IMR-90 (cell line): ENCODE data around the gene LDLRAD3. TPM values are rescaled to one million over a fixed set of nuclear protein-coding genes. Genes with fewer than 3 reads are reported as not detected.

Experiments used
- ATAC-seq: fragments of 200-7000 bp; cut with Tn5 transposase; 2 replicates; pipeline ENCODE4 v1.9.1; 2020; ENCODE audit warnings: low read depth, mild to moderate bottlenecking, moderate library complexity
- BruUV-seq: library from RNA; stranded (reverse); fragments of 400-500 nt; replicated peaks from 2 replicates; lab custom pipeline; 2021; lab: Mats Ljungman, UMichigan
- CTCF ChIA-PET: fragments of 300-600 bp; formaldehyde crosslinking; extraction: SDS; loops from one replicate; lab custom pipeline; 2021; ENCODE audit warnings: antibody characterized with exemption; lab: Yijun Ruan, JAX
- POLR2A ChIA-PET: fragments of 300-600 bp; sonication (Branson Sonifier 250); formaldehyde crosslinking; loops from one replicate; lab custom pipeline; 2022; ENCODE audit warnings: antibody characterized with exemption; ENCODE audit not compliant: unreplicated experiment; lab: Charles Lee
- DNase-seq: peaks from one replicate; pipeline ENCODE4 v3.0.0; 2013
- H2AFZ ChIP-seq: replicated peaks from 2 replicates; pipeline ENCODE3; 2013; ENCODE audit warnings: low read length, mild to moderate bottlenecking; ENCODE audit not compliant: poor library complexity
- H2AK5ac ChIP-seq: 2 replicates; pipeline ENCODE4 v1.6.1; 2013; ENCODE audit warnings: low read depth, low read length, inconsistent platforms
- H2AK9ac ChIP-seq: replicated peaks from 2 replicates; pipeline ENCODE3; 2013; ENCODE audit warnings: mild to moderate bottlenecking, low read depth, low read length, moderate library complexity; ENCODE audit not compliant: poor library complexity
- H2BK120ac ChIP-seq: 2 replicates; pipeline ENCODE4 v1.6.1; 2013; ENCODE audit warnings: low read depth, low read length, inconsistent platforms
- H2BK15ac ChIP-seq: 3 replicates; pipeline ENCODE4 v1.6.1; 2013; ENCODE audit warnings: low read depth, low read length, inconsistent platforms
- H2BK20ac ChIP-seq: 2 replicates; pipeline ENCODE4 v1.6.1; 2013; ENCODE audit warnings: low read depth, mild to moderate bottlenecking, inconsistent platforms, low read length, moderate library complexity
- H2BK5ac ChIP-seq: 2 replicates; pipeline ENCODE4 v1.6.1; 2013; ENCODE audit warnings: mild to moderate bottlenecking, low read depth, low read length, inconsistent platforms; ENCODE audit not compliant: poor library complexity, severe bottlenecking
- H3K14ac ChIP-seq: replicated peaks from 2 replicates; pipeline ENCODE4 v1.6.1; 2013; ENCODE audit warnings: low read depth, low read length, inconsistent platforms
- H3K18ac ChIP-seq: 2 replicates; pipeline ENCODE4 v1.6.1; 2013; ENCODE audit warnings: low read depth, low read length, control low read depth
- H3K23ac ChIP-seq: 2 replicates; pipeline ENCODE4 v1.6.1; 2013; ENCODE audit warnings: low read depth, low read length, inconsistent platforms
- H3K27ac ChIP-seq: 2 replicates; pipeline ENCODE4 v1.5.1; 2013; ENCODE audit warnings: mild to moderate bottlenecking, control low read depth, low read length; ENCODE audit not compliant: insufficient read depth
- H3K27me3 ChIP-seq: 2 replicates; pipeline ENCODE4 v1.6.1; 2013; ENCODE audit warnings: low read length; ENCODE audit not compliant: control insufficient read depth, insufficient read depth
- H3K36me3 ChIP-seq: 2 replicates; pipeline ENCODE4 v1.6.1; 2013; ENCODE audit warnings: low read length, mixed read lengths; ENCODE audit not compliant: control insufficient read depth, insufficient read depth
- H3K4ac ChIP-seq: 2 replicates; pipeline ENCODE4 v1.6.1; 2013; ENCODE audit warnings: low read depth, low read length, inconsistent platforms
- H3K4me1 ChIP-seq: 2 replicates; pipeline ENCODE4 v1.6.1; 2013; ENCODE audit warnings: low read length, mixed read lengths; ENCODE audit not compliant: control insufficient read depth, insufficient read depth
- H3K4me2 ChIP-seq: 2 replicates; pipeline ENCODE4 v1.6.1; 2013; ENCODE audit warnings: low read depth, mild to moderate bottlenecking, control low read depth, low read length, moderate library complexity
- H3K4me3 ChIP-seq: 2 replicates; pipeline ENCODE4 v1.5.1; 2013; ENCODE audit warnings: low read depth, mild to moderate bottlenecking, control low read depth, low read length, moderate library complexity; ENCODE audit not compliant: insufficient read depth
- H3K56ac ChIP-seq: 2 replicates; pipeline ENCODE4 v1.6.1; 2013; ENCODE audit warnings: low read length, inconsistent platforms; ENCODE audit not compliant: insufficient read depth; ENCODE audit errors: extremely low read depth
- H3K79me1 ChIP-seq, 2 experiments: 2 replicates each; pipeline ENCODE4 v1.6.1; 2013; ENCODE audit warnings: low read length in 2 of 2, inconsistent platforms in 1 of 2, low read depth in 1 of 2
- H3K9ac ChIP-seq: 2 replicates; pipeline ENCODE4 v1.6.1; 2013; ENCODE audit warnings: low read depth, low read length, control low read depth
- H3K9me1 ChIP-seq: 2 replicates; pipeline ENCODE4 v1.6.1; 2013; ENCODE audit warnings: low read length, inconsistent platforms; ENCODE audit not compliant: insufficient read depth
- H3K9me3 ChIP-seq: 2 replicates; pipeline ENCODE4 v1.6.1; 2013; ENCODE audit warnings: low read length; ENCODE audit not compliant: control insufficient read depth, insufficient read depth
- H4K20me1 ChIP-seq: 2 replicates; pipeline ENCODE4 v1.6.1; 2013; ENCODE audit warnings: low read length, inconsistent platforms; ENCODE audit not compliant: insufficient read depth
- H4K5ac ChIP-seq: 2 replicates; pipeline ENCODE4 v1.6.1; 2013; ENCODE audit warnings: mild to moderate bottlenecking, low read depth, low read length, control low read depth
- H4K8ac ChIP-seq, 2 experiments: 2 replicates each; pipeline ENCODE4 v1.6.1; 2013; ENCODE audit warnings: low read depth in 2 of 2, low read length in 2 of 2, control low read depth in 1 of 2, inconsistent platforms in 1 of 2
- H4K91ac ChIP-seq: 2 replicates; pipeline ENCODE4 v1.6.1; 2013; ENCODE audit warnings: low read depth, low read length, inconsistent platforms; ENCODE audit not compliant: insufficient read depth
- BHLHE40 ChIP-seq: fragments of 150-350 bp; IDR thresholded peaks from 2 replicates; pipeline ENCODE4 v1.6.1; 2016; ENCODE audit warnings: mild to moderate bottlenecking, low read depth, low read length
- CEBPB ChIP-seq: IDR thresholded peaks from 2 replicates; pipeline ENCODE4 v1.6.1; 2012; ENCODE audit warnings: low read depth, low read length, improper control_type of control experiment
- CHD1 ChIP-seq: IDR thresholded peaks from 2 replicates; pipeline ENCODE4 v1.6.1; 2012; ENCODE audit warnings: low read depth, low read length, improper control_type of control experiment
- FOS ChIP-seq: fragments of 150-350 bp; IDR thresholded peaks from 2 replicates; pipeline ENCODE4 v1.6.1; 2016; ENCODE audit warnings: low read depth, low read length
- MAFK ChIP-seq: IDR thresholded peaks from 2 replicates; pipeline ENCODE4 v1.6.1; 2012; ENCODE audit warnings: low read depth, low read length, improper control_type of control experiment
- MXI1 ChIP-seq: IDR thresholded peaks from 2 replicates; pipeline ENCODE4 v1.6.1; 2012; ENCODE audit warnings: low read depth, mild to moderate bottlenecking, low read length, moderate library complexity, borderline replicate concordance
- POLR2A ChIP-seq: IDR thresholded peaks from 2 replicates; pipeline ENCODE4 v1.6.1; 2012; ENCODE audit warnings: mild to moderate bottlenecking, low read depth, low read length
- RAD21 ChIP-seq: IDR thresholded peaks from 2 replicates; pipeline ENCODE4 v1.6.1; 2012; ENCODE audit warnings: low read length, improper control_type of control experiment
- RCOR1 ChIP-seq: IDR thresholded peaks from 2 replicates; pipeline ENCODE4 v1.6.1; 2012; ENCODE audit warnings: mild to moderate bottlenecking, low read length, improper control_type of control experiment; ENCODE audit not compliant: insufficient replicate concordance
- RFX5 ChIP-seq: IDR thresholded peaks from 2 replicates; pipeline ENCODE4 v1.8.0; 2012; ENCODE audit warnings: low read depth, mild to moderate bottlenecking, low read length, moderate library complexity
- SMC3 ChIP-seq: fragments of 150-350 bp; IDR thresholded peaks from 2 replicates; pipeline ENCODE4 v1.6.1; 2016; ENCODE audit warnings: low read depth, mild to moderate bottlenecking, antibody characterized with exemption, low read length, moderate library complexity
- WGBS, 2 experiments: methylation state at CpG; one replicate each; pipeline versions ENCODE4 v1.1.5 to v1.1.7; 2013; ENCODE audit warnings: missing lambda C conversion rate in 2 of 2; ENCODE audit not compliant: insufficient read length in 1 of 2; ENCODE audit errors: extremely low coverage in 2 of 2; 5-methylcytosine and 5-hydroxymethylcytosine counted together
- dilution Hi-C: fragments of 300-500 bp; cut with HindIII; formaldehyde crosslinking; loops from one replicate; pipeline ENCODE4 v1.14.3; 2018; ENCODE audit warnings: low sequenced_read_pairs; ENCODE audit not compliant: unreplicated experiment
- in situ Hi-C: fragments of 300-500 bp; cut with MboI; formaldehyde crosslinking; loops from 3 replicates; pipeline ENCODE4 v1.14.3; 2019; ENCODE audit warnings: low sequenced_read_pairs, inconsistent platforms, mixed read lengths
- intact Hi-C: fragments of 100-400 bp; cut with micrococcal nuclease; formaldehyde crosslinking; loops from 2 replicates; pipeline ENCODE4 v1.10.0; 2022
- polyA plus RNA-seq, 3 experiments: library from polyadenylated mRNA; depleted of rRNA; stranded (reverse); fragments of >200 nt; gene quantifications; 2 replicates each; pipeline ENCODE4 v1.2.3, GENCODE V29; 2012; ENCODE audit warnings: low replicate concordance in 1 of 3
- total RNA-seq: library from RNA; depleted of rRNA; stranded (reverse); fragments of >200 nt; gene quantifications from 2 replicates; pipeline ENCODE4 v1.2.3, GENCODE V29; 2012
- TF ChIP-seq, protein P1 (sequence below): fragments of 150-350 bp; IDR thresholded peaks from 2 replicates; pipeline ENCODE4 v1.6.1; 2017; ENCODE audit warnings: mild to moderate bottlenecking, antibody characterized with exemption, low read length, low read depth
- TF ChIP-seq, protein P2 (sequence below): fragments of 150-350 bp; IDR thresholded peaks from 2 replicates; pipeline ENCODE4 v1.6.1; 2016; ENCODE audit warnings: low read depth, mild to moderate bottlenecking, low read length, moderate library complexity, borderline replicate concordance

The LDLRAD3 gene
- total and polyA plus RNA-seq, 2 of the 4 experiments (the other 2 are of a cell fraction), result 2.7 to 6.4 TPM

DNA sequence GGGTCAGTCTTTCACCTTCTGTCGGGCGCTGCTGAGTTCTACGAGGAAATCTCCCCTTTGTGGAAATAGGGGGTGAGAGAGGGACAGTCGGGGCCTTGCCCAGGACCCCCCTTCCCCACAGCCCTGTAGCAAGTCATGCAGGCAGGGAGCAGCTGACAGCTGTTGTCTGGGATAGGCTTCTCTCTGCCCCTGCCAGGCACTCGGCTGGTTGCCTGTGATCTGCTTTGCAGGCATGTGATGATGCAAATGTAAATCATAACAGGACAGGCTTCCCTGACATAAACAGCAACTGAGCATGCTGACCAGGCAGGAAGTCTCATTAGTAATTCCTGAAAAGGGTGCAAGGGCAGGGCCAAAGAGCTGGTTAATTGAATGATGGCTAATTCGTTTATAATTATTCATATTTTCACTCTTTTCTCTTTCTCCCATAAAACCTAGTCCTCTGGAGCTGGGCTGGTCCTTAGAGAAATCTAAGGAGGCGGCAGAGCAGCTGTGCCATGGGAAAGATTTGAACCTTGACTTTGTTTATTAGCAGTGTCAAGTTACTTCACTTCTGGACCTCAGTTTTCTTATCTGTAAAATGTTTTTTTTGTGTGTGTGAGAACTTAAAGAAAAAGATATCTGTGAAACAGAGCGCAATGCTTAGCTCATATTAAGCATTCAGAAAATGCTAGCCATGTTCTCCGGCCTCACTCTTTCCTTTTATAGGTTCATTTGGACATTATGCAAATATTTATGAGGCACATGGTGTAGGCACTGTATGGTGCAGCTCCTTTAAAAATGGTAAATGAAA, 129.7 kb downstream of the LDLRAD3 start:
- Histone ChIP-seq H3K9me3 (no peaks in the 10 kb centered on the region), H2AK9ac (peak overlapping the region; percentile 46), H2AFZ (peak overlapping the region; percentile 75), H3K4me1 (peaks cover 21% of the 10 kb centered on the region), H3K27me3 (no peaks in the 10 kb centered on the region), H3K36me3 (no peaks in the 10 kb centered on the region), H4K91ac (peak overlapping the region; percentile 50; the same call in 1 of the 2 replicates), H3K4ac (peak overlapping the region; percentile 74), H2BK15ac (peak overlapping the region; percentile 96; the same call in 2 of the 3 replicates), H3K9me1 (peaks cover 12% of the 10 kb centered on the region), H3K14ac (peak overlapping the region; percentile 84), H2BK5ac (peak overlapping the region; percentile 25), H3K9ac (no peak overlapping the region), H2AK5ac (peak overlapping the region; percentile 92), H3K18ac (peak overlapping the region; percentile 22; the same call in 1 of the 2 replicates), H3K4me3 (no peak overlapping the region), H4K8ac (peak overlapping the region in 1 of 2 experiments; percentile 43; a peak in 1 of 4 replicates), H3K4me2 (peak overlapping the region; percentile 52), H3K27ac (peak overlapping the region; percentile 29), H2BK120ac (peak overlapping the region; percentile 60), H2BK20ac (peak overlapping the region; percentile 81; the same call in 1 of the 2 replicates), H4K20me1 (no peaks in the 10 kb centered on the region), H4K5ac (no peak overlapping the region), H3K23ac (peak overlapping the region; percentile 44; the same call in 1 of the 2 replicates), H3K56ac (no peak overlapping the region; the same call in 1 of the 2 replicates), H3K79me1 (peaks cover 7 to 13% of the 10 kb centered on the region in 2 experiments; a peak in 2 of 4 replicates)
- dilution Hi-C loops, result no loop called here
- POLR2A ChIA-PET, result no interaction called here
- no TSS peak for BruUV-seq
- DNase-seq, result peak; percentile 92
- CTCF ChIA-PET, result interaction anchor here (1.0 to 1.7 kb wide), 4 partner anchors 15 to 458 kb away, joined by 3 to 7 read pairs (median 3); no protein-coding TSS in a partner anchor
- intact Hi-C loops, result no loop called here
- ATAC-seq, result peak; percentile 92
- 0% methylated on average over 1 of the region's 9 CpGs; no CpG with 5 or more reads in 1 of the 2 experiments for WGBS, 2 experiments
- in situ Hi-C loops, result no loop called here
- peak; percentile 82 for TF ChIP-seq BHLHE40
- TF ChIP-seq CEBPB, result peak; percentile 89
- TF ChIP-seq, protein P1, sequence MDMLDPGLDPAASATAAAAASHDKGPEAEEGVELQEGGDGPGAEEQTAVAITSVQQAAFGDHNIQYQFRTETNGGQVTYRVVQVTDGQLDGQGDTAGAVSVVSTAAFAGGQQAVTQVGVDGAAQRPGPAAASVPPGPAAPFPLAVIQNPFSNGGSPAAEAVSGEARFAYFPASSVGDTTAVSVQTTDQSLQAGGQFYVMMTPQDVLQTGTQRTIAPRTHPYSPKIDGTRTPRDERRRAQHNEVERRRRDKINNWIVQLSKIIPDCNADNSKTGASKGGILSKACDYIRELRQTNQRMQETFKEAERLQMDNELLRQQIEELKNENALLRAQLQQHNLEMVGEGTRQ, result peak; percentile 50; the same call in 1 of the 2 replicates
- TF ChIP-seq, protein P2, sequence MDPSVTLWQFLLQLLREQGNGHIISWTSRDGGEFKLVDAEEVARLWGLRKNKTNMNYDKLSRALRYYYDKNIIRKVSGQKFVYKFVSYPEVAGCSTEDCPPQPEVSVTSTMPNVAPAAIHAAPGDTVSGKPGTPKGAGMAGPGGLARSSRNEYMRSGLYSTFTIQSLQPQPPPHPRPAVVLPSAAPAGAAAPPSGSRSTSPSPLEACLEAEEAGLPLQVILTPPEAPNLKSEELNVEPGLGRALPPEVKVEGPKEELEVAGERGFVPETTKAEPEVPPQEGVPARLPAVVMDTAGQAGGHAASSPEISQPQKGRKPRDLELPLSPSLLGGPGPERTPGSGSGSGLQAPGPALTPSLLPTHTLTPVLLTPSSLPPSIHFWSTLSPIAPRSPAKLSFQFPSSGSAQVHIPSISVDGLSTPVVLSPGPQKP, result no peak
- no peak for TF ChIP-seq SMC3
- TF ChIP-seq MXI1, result 0 out of 2 replicates have a peak, but pooled peaks have one; percentile 51
- 0 out of 2 replicates have a peak, but pooled peaks have one; percentile 8 for TF ChIP-seq RAD21
- no peak for TF ChIP-seq CHD1
- peak; percentile 39; the same call in 1 of the 2 replicates for TF ChIP-seq FOS
- peak; percentile 85 for TF ChIP-seq MAFK
- no peak for TF ChIP-seq RCOR1
- no peak for TF ChIP-seq POLR2A
- TF ChIP-seq RFX5, result no peak
